PFSK-1 (cell line): ENCODE measurements around the gene ENTPD8.

ENCODE experiments used
- POLR2AphosphoS5 ChIP-seq: IDR thresholded peaks from 2 replicates; pipeline ENCODE4 v1.6.1; 2012; ENCODE audit warnings: low read depth, mild to moderate bottlenecking, control low read depth, low read length, moderate library complexity
- REST ChIP-seq, 2 experiments: IDR thresholded peaks; 2 replicates each; pipeline versions ENCODE4 v1.6.1 to v1.8.0; 2011 to 2012; ENCODE audit warnings: low read depth in 2 of 2, low read length in 2 of 2, control low read depth in 1 of 2, inconsistent platforms in 1 of 2, mild to moderate bottlenecking in 1 of 2, moderate library complexity in 1 of 2; ENCODE audit not compliant: insufficient read depth in 1 of 2

GRCh38 chr9:137437691-137438590 is 3.2 kb downstream of the ENTPD8 start:
- TF ChIP-seq POLR2AphosphoS5 (no peak), REST (IDR thresholded peaks at IDR 0.05; ENCODE audit: insufficient read depth in 1 of 2, low read depth in 2 of 2, low read length in 2 of 2) (no peak)
